Breast epithelium (tissue), 4 donors: Measurements from ENCODE around the gene TGM5. TPM values are rescaled to one million over a fixed set of nuclear protein-coding genes. Genes with fewer than 3 reads are reported as not detected.
A peak's percentile ranks its signal among the peaks of the same experiment; 100 is the strongest.

Experiments
- DNase-seq, 2 donors: peaks; one replicate each; pipeline ENCODE4 v3.0.0-alpha.2; 2019; ENCODE audit warnings: low spot score in 2 of 2
- H3K27ac ChIP-seq, 2 donors: fragments of 200-600 bp; sonication (generic) in 1 of 2; one replicate each; pipeline ENCODE4 v1.5.1; 2016 to 2019; ENCODE audit warnings: mild to moderate bottlenecking in 1 of 2
- H3K27me3 ChIP-seq, 2 donors: fragments of 200-600 bp; sonication (generic) in 1 of 2; one replicate each; pipeline versions ENCODE4 v1.5.1 to v1.6.0; 2017 to 2019; ENCODE audit warnings: control low read depth in 1 of 2, mild to moderate bottlenecking in 1 of 2
- H3K36me3 ChIP-seq: fragments of 200-600 bp; one replicate; pipeline ENCODE4 v1.5.1; 2019
- H3K4me1 ChIP-seq, 2 donors: fragments of 200-600 bp; sonication (generic); one replicate each; pipeline ENCODE4 v1.5.1; 2016 to 2019; ENCODE audit warnings: control low read depth in 1 of 2
- H3K4me3 ChIP-seq, 3 donors: fragments of 200-600 bp; sonication (generic); 1 replicate in 2 of 3; 2 replicates in 1 of 3; pipeline ENCODE4 v1.5.1; 2016 to 2019; ENCODE audit warnings: mild to moderate bottlenecking in 3 of 3, moderate library complexity in 2 of 3
- H3K9me3 ChIP-seq, 2 donors: fragments of 200-600 bp; sonication (generic) in 1 of 2; one replicate each; pipeline ENCODE4 v1.5.1; 2016 to 2019; ENCODE audit warnings: control low read depth in 1 of 2
- POLR2A ChIP-seq: fragments of 450-650 bp; IDR thresholded peaks from one replicate; pipeline ENCODE4 v1.6.1; 2016; ENCODE audit warnings: antibody characterized with exemption, mild to moderate bottlenecking, moderate library complexity
- POLR2AphosphoS5 ChIP-seq, 3 donors: sonication (generic); formaldehyde crosslinking; IDR thresholded peaks; one replicate each; pipeline ENCODE4 v1.6.1; 2017; ENCODE audit warnings: antibody characterized with exemption in 3 of 3
- intact Hi-C: fragments of 100-400 bp; cut with DNase I; formaldehyde crosslinking; loops from one replicate; pipeline ENCODE4 v1.15.1; 2023; ENCODE audit warnings: low total_unique reads
- total RNA-seq, 3 donors: library from RNA; depleted of rRNA; stranded (reverse); fragments of >200 nt; gene quantifications; one replicate each; pipeline ENCODE4 v1.1.0, GENCODE V29; 2016
- TF ChIP-seq, protein P1 (sequence below), 3 donors: fragments of 450-650 bp; IDR thresholded peaks; one replicate each; pipeline ENCODE4 v1.5.1; 2016 to 2017; ENCODE audit warnings: antibody characterized with exemption in 3 of 3, mild to moderate bottlenecking in 3 of 3, moderate library complexity in 3 of 3

TGM5 gene
- total RNA-seq, 3 donors from 2014 or later, result 1.6 to 3.1 (median 2.7) TPM

DNA sequence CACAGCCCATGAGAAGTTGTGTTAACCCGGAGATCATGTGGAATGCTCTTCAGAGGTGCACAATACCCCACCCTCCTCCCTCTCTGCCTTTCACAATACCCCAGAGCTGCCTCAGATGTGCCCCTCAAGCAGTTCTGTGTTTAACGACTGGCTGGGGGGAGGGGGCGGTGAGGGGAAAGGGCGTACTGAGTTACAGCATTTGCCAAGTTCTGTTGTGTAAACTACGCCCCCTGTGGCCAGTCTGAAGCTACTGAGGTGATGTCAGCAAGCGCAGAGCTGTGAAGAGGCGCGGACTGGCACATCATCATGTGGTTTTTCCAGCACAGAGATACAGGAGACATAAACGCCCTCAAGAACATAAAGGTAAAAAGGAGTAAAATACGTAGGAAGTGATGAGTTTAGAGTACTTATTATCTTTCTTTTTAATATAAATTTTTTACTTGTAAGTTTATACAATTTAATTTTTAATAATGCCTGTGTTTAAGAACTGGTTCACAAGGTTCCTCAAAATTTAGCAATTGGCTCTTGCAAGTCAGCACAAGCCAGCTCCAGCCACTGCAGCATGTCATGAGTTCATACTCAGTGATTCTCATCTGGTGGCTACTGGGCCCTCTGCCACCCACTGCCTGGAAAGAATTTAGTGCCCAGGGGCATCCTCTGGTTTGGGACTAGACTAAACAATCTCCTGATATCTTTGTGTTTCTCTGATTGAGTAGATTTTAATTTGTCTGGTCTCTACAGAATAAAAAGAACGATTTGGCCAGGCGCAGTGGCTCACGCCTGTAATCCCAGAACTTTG is 47.6 kb downstream of the TGM5 start:
- H3K27ac ChIP-seq, result peak overlapping the region; percentile 57 to 87
- no peaks in the 10 kb centered on the region for H3K27me3 ChIP-seq
- no peaks in the 10 kb centered on the region for H3K36me3 ChIP-seq
- no peaks in the 10 kb centered on the region for H3K4me1 ChIP-seq
- H3K9me3 ChIP-seq, result no peaks in the 10 kb centered on the region
- intact Hi-C loops, result no loop called here
- no peak overlapping the region for H3K4me3 ChIP-seq
- peak; percentile 77 to 93 for DNase-seq
- TF ChIP-seq, protein P1, sequence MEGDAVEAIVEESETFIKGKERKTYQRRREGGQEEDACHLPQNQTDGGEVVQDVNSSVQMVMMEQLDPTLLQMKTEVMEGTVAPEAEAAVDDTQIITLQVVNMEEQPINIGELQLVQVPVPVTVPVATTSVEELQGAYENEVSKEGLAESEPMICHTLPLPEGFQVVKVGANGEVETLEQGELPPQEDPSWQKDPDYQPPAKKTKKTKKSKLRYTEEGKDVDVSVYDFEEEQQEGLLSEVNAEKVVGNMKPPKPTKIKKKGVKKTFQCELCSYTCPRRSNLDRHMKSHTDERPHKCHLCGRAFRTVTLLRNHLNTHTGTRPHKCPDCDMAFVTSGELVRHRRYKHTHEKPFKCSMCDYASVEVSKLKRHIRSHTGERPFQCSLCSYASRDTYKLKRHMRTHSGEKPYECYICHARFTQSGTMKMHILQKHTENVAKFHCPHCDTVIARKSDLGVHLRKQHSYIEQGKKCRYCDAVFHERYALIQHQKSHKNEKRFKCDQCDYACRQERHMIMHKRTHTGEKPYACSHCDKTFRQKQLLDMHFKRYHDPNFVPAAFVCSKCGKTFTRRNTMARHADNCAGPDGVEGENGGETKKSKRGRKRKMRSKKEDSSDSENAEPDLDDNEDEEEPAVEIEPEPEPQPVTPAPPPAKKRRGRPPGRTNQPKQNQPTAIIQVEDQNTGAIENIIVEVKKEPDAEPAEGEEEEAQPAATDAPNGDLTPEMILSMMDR (IDR thresholded peaks at IDR 0.05), result peak in 1 of 3 donors; percentile 48
- TF ChIP-seq POLR2A, result no peak
- peak in 1 of 3 donors; percentile 29 for TF ChIP-seq POLR2AphosphoS5 (IDR thresholded peaks at IDR 0.05)

DNA sequence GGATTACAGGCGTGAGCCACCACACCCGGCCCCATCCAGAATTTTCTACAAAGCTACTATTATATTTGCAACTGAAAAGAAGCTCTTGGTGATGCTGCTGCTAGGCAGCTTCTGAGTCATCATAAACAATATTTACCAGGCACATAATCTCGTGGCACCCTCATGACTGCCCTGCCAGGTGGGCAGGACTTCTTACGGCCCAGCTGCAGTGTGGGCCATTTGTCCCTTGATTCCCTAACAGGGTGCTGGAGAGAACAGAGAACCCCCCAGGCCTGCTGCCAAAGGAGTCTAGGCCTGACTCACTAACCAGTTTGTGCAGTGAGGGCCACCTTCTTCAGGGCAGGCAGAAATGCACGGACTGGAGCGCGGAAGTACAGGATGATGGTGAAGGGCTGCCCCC is 50.8 kb downstream of the TGM5 start:
- no peaks in the 10 kb centered on the region for H3K36me3 ChIP-seq
- no peak overlapping the region for H3K27ac ChIP-seq
- no peaks in the 10 kb centered on the region for H3K27me3 ChIP-seq
- H3K4me3 ChIP-seq, result no peak overlapping the region
- DNase-seq, result no peak
- H3K4me1 ChIP-seq, result no peaks in the 10 kb centered on the region
- intact Hi-C loops, result no loop called here
- no peaks in the 10 kb centered on the region for H3K9me3 ChIP-seq
- TF ChIP-seq POLR2A (no peak), POLR2AphosphoS5 (IDR thresholded peaks at IDR 0.05) (no peak)
- TF ChIP-seq, protein P1 (IDR thresholded peaks at IDR 0.05), result no peak

DNA sequence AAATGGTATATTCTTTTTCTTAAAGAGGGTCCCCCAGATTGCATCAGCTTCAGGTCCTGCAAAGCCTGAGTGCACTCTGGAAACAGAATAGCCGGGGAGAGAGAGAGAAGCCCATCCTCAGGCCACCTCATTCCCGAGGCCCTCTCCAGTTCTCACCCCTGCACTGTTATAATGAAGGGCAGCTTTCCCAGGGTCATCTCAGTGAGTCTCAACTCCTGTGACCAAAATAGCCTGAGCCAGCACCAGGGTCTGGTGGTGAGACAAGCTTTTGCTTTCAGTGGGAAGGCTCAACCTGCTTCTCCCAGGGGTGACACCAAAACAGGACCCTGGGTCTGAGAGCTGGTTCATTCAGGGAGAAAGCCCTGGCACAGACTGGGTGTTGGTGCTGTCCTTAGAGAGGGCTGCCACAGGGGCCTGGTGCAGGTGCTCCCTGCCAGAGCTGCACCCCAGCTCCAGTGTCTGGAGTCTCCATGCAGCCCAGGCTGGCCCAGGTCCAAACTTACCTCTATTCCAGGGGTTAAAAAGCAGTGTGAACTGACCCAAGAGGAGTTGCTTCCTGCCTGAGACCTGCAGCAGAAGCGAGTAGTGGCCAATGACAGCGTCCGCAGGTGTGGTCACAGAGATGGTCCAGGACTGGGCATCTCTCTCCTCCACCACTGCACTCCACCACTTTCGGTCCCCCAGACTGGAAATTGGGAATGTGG is 52.0 kb downstream of the TGM5 start:
- no peak for DNase-seq
- H3K4me3 ChIP-seq, result no peak overlapping the region
- no peaks in the 10 kb centered on the region for H3K36me3 ChIP-seq
- no peak overlapping the region for H3K27ac ChIP-seq
- no peaks in the 10 kb centered on the region for H3K27me3 ChIP-seq
- intact Hi-C loops, result no loop called here
- H3K9me3 ChIP-seq, result no peaks in the 10 kb centered on the region
- H3K4me1 ChIP-seq, result no peaks in the 10 kb centered on the region
- TF ChIP-seq POLR2AphosphoS5 (IDR thresholded peaks at IDR 0.05), result no peak
- no peak for TF ChIP-seq POLR2A
- TF ChIP-seq, protein P1 (IDR thresholded peaks at IDR 0.05), result no peak

DNA sequence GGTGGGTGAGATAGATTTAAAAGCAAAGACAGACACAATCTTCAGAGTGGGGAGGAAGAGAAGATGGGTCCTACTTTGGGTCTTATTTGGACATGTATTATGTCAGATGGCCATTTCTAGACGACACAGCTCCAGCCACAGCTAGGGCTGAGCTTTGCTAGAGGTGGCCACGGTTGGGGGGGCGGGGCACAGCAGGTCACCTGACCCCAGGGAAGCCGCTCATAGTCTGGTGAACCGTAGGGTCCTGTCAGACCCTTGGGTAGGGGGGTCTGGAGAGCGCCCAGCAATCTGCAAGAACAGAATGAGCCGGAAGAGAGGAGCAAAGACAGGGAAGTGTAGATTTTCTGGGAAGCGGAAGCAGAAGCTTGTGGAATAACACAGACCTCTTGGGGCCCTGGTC is 52.6 kb downstream of the TGM5 start:
- Histone ChIP-seq H3K4me3 (no peak overlapping the region), H3K27ac (no peak overlapping the region), H3K4me1 (no peaks in the 10 kb centered on the region), H3K36me3 (no peaks in the 10 kb centered on the region), H3K27me3 (no peaks in the 10 kb centered on the region), H3K9me3 (no peaks in the 10 kb centered on the region)
- intact Hi-C loops, result no loop called here
- DNase-seq, result no peak
- TF ChIP-seq POLR2A (no peak), POLR2AphosphoS5 (IDR thresholded peaks at IDR 0.05) (no peak)
- TF ChIP-seq, protein P1 (IDR thresholded peaks at IDR 0.05), result no peak

DNA sequence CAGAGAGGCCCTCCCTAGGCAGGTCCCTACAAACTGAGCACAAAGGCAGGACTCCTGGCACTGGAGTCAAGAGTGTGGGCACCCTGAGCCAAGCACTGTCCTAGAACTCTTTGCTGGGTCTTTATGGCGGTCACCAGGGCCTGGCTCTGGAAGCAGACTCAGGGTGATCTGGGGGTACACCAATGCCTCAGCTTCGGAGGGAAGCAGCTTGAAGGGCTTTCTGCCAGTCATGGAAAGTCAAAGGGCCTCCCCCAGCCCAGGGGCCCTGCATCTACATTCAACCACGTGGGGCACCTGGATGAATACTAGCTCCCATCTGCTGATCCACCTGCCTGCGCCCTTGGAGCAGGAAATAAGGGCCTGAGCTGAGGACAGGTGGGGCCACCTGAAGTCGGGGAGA is 53.3 kb downstream of the TGM5 start:
- no peak for TF ChIP-seq POLR2AphosphoS5 (IDR thresholded peaks at IDR 0.05)
- TF ChIP-seq POLR2A, result no peak
- TF ChIP-seq, protein P1 (IDR thresholded peaks at IDR 0.05), result no peak
- Histone ChIP-seq H3K27ac (no peak overlapping the region), H3K9me3 (no peaks in the 10 kb centered on the region), H3K4me3 (no peak overlapping the region), H3K4me1 (no peaks in the 10 kb centered on the region), H3K27me3 (no peaks in the 10 kb centered on the region), H3K36me3 (no peaks in the 10 kb centered on the region)
- no peak for DNase-seq
- intact Hi-C loops, result no loop called here
